ENCODE measurements around the gene NFASC.

DNA sequence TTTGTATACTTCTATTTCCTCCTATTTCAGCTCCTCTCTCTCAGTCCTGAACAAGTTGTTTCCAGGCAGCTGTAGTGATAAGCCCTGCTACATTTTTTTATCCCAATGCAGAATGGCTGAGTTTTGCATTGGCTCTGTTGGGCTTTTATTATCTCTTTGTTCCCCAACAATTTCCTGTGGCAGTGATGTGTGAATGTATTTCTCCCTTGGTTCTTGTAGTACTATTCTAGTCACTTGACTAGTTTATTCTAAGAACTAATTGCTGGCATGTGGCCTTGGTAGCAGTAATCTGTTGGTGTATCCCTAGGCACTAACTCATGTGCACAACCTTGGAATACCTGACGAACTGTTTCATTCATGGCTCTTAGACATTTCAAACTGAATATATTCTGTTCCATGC lies 60.7 kb downstream of the NFASC start:
- TF ChIP-seq, protein P1, sequence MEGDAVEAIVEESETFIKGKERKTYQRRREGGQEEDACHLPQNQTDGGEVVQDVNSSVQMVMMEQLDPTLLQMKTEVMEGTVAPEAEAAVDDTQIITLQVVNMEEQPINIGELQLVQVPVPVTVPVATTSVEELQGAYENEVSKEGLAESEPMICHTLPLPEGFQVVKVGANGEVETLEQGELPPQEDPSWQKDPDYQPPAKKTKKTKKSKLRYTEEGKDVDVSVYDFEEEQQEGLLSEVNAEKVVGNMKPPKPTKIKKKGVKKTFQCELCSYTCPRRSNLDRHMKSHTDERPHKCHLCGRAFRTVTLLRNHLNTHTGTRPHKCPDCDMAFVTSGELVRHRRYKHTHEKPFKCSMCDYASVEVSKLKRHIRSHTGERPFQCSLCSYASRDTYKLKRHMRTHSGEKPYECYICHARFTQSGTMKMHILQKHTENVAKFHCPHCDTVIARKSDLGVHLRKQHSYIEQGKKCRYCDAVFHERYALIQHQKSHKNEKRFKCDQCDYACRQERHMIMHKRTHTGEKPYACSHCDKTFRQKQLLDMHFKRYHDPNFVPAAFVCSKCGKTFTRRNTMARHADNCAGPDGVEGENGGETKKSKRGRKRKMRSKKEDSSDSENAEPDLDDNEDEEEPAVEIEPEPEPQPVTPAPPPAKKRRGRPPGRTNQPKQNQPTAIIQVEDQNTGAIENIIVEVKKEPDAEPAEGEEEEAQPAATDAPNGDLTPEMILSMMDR (IDR thresholded peaks at IDR 0.05; ENCODE audit: low read length) = no peak
- no peak for TF ChIP-seq EZH2 (optimal IDR thresholded peaks at IDR 0.05; ENCODE audit: low read depth, low read length)
- no peak for TF ChIP-seq EZH2phosphoT487 (IDR thresholded peaks at IDR 0.05; ENCODE audit: low read length)

All from MM.1S (cell line).